WI38 (cell line): Measurements from ENCODE around the gene CHID1.

Experiments
- H3K4me3 ChIP-seq: 2 replicates; pipeline ENCODE4 v1.5.1; 2011; ENCODE audit warnings: low read depth, mild to moderate bottlenecking, control low read depth, low read length
- CTCF ChIP-seq: IDR thresholded peaks from 2 replicates; pipeline ENCODE4 v1.5.1; 2012; ENCODE audit warnings: low read depth, mild to moderate bottlenecking, control low read depth, low read length

CHID1 gene

GRCh38 chr11:909406-909805 lies 1.2 kb downstream of the CHID1 start:
- H3K4me3 ChIP-seq: peak overlapping the region; percentile 85
- no peak for TF ChIP-seq CTCF

GRCh38 chr11:908273-908672 lies 2.3 kb downstream of the CHID1 start:
- TF ChIP-seq CTCF: no peak
- H3K4me3 ChIP-seq: no peak overlapping the region

GRCh38 chr11:907668-908067 lies 2.9 kb downstream of the CHID1 start:
- no peak for TF ChIP-seq CTCF
- H3K4me3 ChIP-seq: no peak overlapping the region

GRCh38 chr11:905952-906351 lies 4.7 kb downstream of the CHID1 start:
- TF ChIP-seq CTCF: no peak
- H3K4me3 ChIP-seq: no peak overlapping the region

- H3K4me3 ChIP-seq: no peak overlapping the region
- no peak for TF ChIP-seq CTCF
Measured at GRCh38 chr11:904380-904779, 6.2 kb downstream of the CHID1 start.

GRCh38 chr11:901452-902061 lies 9.1 kb downstream of the CHID1 start:
- no peak overlapping the region for H3K4me3 ChIP-seq
- TF ChIP-seq CTCF: no peak

GRCh38 chr11:900545-900944 lies 10.1 kb downstream of the CHID1 start:
- no peak overlapping the region for H3K4me3 ChIP-seq
- no peak for TF ChIP-seq CTCF
